ENCODE results near the gene SVOPL. TPM values are rescaled to one million over a fixed set of nuclear protein-coding genes. Genes with fewer than 3 reads are reported as not detected.

SVOPL gene
- polyA plus RNA-seq, 3 donors: not detected

DNA sequence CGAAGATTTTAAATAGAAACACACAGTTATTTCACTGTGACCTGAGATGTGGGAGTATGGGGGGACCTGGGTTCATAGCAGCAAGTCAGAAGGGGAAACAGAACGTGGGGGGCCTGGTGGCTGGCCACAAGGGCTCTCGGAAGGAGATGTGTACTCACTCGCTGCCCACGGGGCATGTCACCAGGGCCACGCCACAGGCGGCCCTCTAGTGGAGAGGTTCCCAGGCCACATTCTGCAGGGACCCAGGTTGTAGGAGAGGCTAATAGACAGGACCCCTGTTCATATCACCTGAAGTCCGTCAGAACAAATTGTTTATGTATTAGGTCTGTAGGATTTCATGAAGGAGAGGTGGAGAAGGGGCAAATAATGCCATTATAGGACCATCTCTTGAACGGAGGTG is 25.1 kb upstream of the SVOPL start:
- Histone ChIP-seq H3K36me3 (replicated peaks in 1 of 2; ENCODE audit: control insufficient read depth in 1 of 2, insufficient read depth in 2 of 2, low read length in 2 of 2) (no peaks in the 10 kb centered on the region), H3K4me1 (ENCODE audit: control insufficient read depth in 1 of 2, insufficient read depth in 2 of 2, low read length in 2 of 2) (no peaks in the 10 kb centered on the region), H3K27ac (ENCODE audit: low read depth in 1 of 2, low read length in 2 of 2) (no peak overlapping the region), H4K20me1 (ENCODE audit: insufficient read depth, low read length) (no peaks in the 10 kb centered on the region), H3K4me2 (replicated peaks; ENCODE audit: extremely low read depth, low read length, poor library complexity, severe bottlenecking) (no peak overlapping the region), H3K9ac (ENCODE audit: insufficient read depth, low read length, poor library complexity, severe bottlenecking) (no peak overlapping the region), H3K4me3 (replicated peaks in 1 of 3; ENCODE audit: low read depth in 2 of 3, low read length in 3 of 3) (no peak overlapping the region), H3K79me2 (ENCODE audit: insufficient read depth, low read length) (no peaks in the 10 kb centered on the region), H3K9me3 (replicated peaks in 1 of 2; ENCODE audit: control insufficient read depth in 1 of 2, insufficient read depth in 1 of 2, low read length in 2 of 2) (no peaks in the 10 kb centered on the region), H2AFZ (ENCODE audit: insufficient read depth, low read depth, low read length, poor library complexity, severe bottlenecking) (no peak overlapping the region), H3K27me3 (ENCODE audit: control insufficient read depth in 2 of 2, insufficient read depth in 2 of 2, low read length in 2 of 2) (no peaks in the 10 kb centered on the region)
- H3K27ac Mint-ChIP-seq: no peak overlapping the region
- no peaks in the 10 kb centered on the region for H3K4me1 Mint-ChIP-seq
- DNase-seq: no peak
- TF ChIP-seq CTCF (IDR thresholded peaks at IDR 0.05): no peak
- H3K36me3 Mint-ChIP-seq: no peaks in the 10 kb centered on the region
- intact Hi-C loops (cut with micrococcal nuclease): no loop called here
- WGBS (ENCODE audit: insufficient coverage): 76% methylated on average over 6 of the region's 9 CpGs
- peaks cover 0 to 5% (median 3%) of the 10 kb centered on the region in 7 donors for H3K9me3 Mint-ChIP-seq
- peaks cover 0 to 5% (median 1%) of the 10 kb centered on the region in 3 donors for H3K27me3 Mint-ChIP-seq (ENCODE audit: low read depth in 3 of 3)
- H3K4me3 Mint-ChIP-seq: no peak overlapping the region

GRCh38 chr7:138720286-138720685 is 19.1 kb upstream of the SVOPL start:
- H3K9me3 ChIP-seq (replicated peaks in 1 of 2; ENCODE audit: control insufficient read depth in 1 of 2, insufficient read depth in 1 of 2, low read length in 2 of 2): no peaks in the 10 kb centered on the region
- H3K4me3 ChIP-seq (replicated peaks in 1 of 3; ENCODE audit: low read depth in 2 of 3, low read length in 3 of 3): no peak overlapping the region
- H3K36me3 ChIP-seq (replicated peaks in 1 of 2; ENCODE audit: control insufficient read depth in 1 of 2, insufficient read depth in 2 of 2, low read length in 2 of 2): no peaks in the 10 kb centered on the region
- Mint-ChIP-seq H3K4me3 (no peak overlapping the region), H3K27me3 (ENCODE audit: low read depth in 3 of 3) (peaks cover 8 to 25% (median 15%) of the 10 kb centered on the region in 3 donors), H3K27ac (no peak overlapping the region), H3K9me3 (peaks cover 0 to 1% (median 0%) of the 10 kb centered on the region in 7 donors), H3K36me3 (no peaks in the 10 kb centered on the region), H3K4me1 (peaks cover 12% of the 10 kb centered on the region)
- no peak overlapping the region for H3K4me2 ChIP-seq (replicated peaks; ENCODE audit: extremely low read depth, low read length, poor library complexity, severe bottlenecking)
- H4K20me1 ChIP-seq (ENCODE audit: insufficient read depth, low read length): no peaks in the 10 kb centered on the region
- no peak for DNase-seq
- no peaks in the 10 kb centered on the region for H3K79me2 ChIP-seq (ENCODE audit: insufficient read depth, low read length)
- H2AFZ ChIP-seq (ENCODE audit: insufficient read depth, low read depth, low read length, poor library complexity, severe bottlenecking): no peak overlapping the region
- no peak overlapping the region for H3K9ac ChIP-seq (ENCODE audit: insufficient read depth, low read length, poor library complexity, severe bottlenecking)
- peaks cover 0 to 7% of the 10 kb centered on the region in 2 donors for H3K27me3 ChIP-seq (ENCODE audit: control insufficient read depth in 2 of 2, insufficient read depth in 2 of 2, low read length in 2 of 2)
- intact Hi-C loops (cut with micrococcal nuclease): no loop called here
- WGBS (ENCODE audit: insufficient coverage): 100% methylated on average over 2 of the region's 4 CpGs
- H3K4me1 ChIP-seq (ENCODE audit: control insufficient read depth in 1 of 2, insufficient read depth in 2 of 2, low read length in 2 of 2): peaks cover 0 to 10% of the 10 kb centered on the region in 2 donors
- TF ChIP-seq CTCF (IDR thresholded peaks at IDR 0.05): no peak
- H3K27ac ChIP-seq (ENCODE audit: low read depth in 1 of 2, low read length in 2 of 2): no peak overlapping the region

All from CD14-positive monocyte (primary cell).